ENCODE data around the gene SHMT2.

The SHMT2 gene

GRCh38 chr12:57235017-57235727 lies 5.7 kb downstream of the SHMT2 start:
- TF ChIP-seq CTCF (IDR thresholded peaks at IDR 0.05; ENCODE audit: low read depth, low read length) = no peak
- no peak overlapping the region for H3K4me3 ChIP-seq (ENCODE audit: low read depth, low read length)

GRCh38 chr12:57235728-57236131 lies 6.2 kb downstream of the SHMT2 start:
- no peak overlapping the region for H3K4me3 ChIP-seq (ENCODE audit: low read depth, low read length)
- TF ChIP-seq CTCF (IDR thresholded peaks at IDR 0.05; ENCODE audit: low read depth, low read length) = no peak

GRCh38 chr12:57236201-57236924 lies 6.9 kb downstream of the SHMT2 start:
- TF ChIP-seq CTCF (IDR thresholded peaks at IDR 0.05; ENCODE audit: low read depth, low read length) = no peak
- no peak overlapping the region for H3K4me3 ChIP-seq (ENCODE audit: low read depth, low read length)

- no peak for TF ChIP-seq CTCF (IDR thresholded peaks at IDR 0.05; ENCODE audit: low read depth, low read length)
Measured at GRCh38 chr12:57236925-57237595, 7.5 kb downstream of the SHMT2 start.

GRCh38 chr12:57237596-57237931 lies 8.1 kb downstream of the SHMT2 start:
- no peak overlapping the region for H3K4me3 ChIP-seq (ENCODE audit: low read depth, low read length)
- no peak for TF ChIP-seq CTCF (IDR thresholded peaks at IDR 0.05; ENCODE audit: low read depth, low read length)

More at GRCh38 chr12:57236925-57237595, 7.5 kb downstream of the SHMT2 start:
- no peak overlapping the region for H3K4me3 ChIP-seq (ENCODE audit: low read depth, low read length)

GRCh38 chr12:57237932-57238853 lies 8.7 kb downstream of the SHMT2 start:
- no peak overlapping the region for H3K4me3 ChIP-seq (ENCODE audit: low read depth, low read length)
- TF ChIP-seq CTCF (IDR thresholded peaks at IDR 0.05; ENCODE audit: low read depth, low read length) = no peak
